ENCODE results near the gene POLR3H. TPM values are rescaled to one million over a fixed set of nuclear protein-coding genes. Genes with fewer than 3 reads are reported as not detected.
A peak's percentile ranks its signal among the peaks of the same experiment; 100 is the strongest.

Gene POLR3H
- total RNA-seq, 2 donors from 2014 or later = 19.5 to 58.2 TPM

DNA sequence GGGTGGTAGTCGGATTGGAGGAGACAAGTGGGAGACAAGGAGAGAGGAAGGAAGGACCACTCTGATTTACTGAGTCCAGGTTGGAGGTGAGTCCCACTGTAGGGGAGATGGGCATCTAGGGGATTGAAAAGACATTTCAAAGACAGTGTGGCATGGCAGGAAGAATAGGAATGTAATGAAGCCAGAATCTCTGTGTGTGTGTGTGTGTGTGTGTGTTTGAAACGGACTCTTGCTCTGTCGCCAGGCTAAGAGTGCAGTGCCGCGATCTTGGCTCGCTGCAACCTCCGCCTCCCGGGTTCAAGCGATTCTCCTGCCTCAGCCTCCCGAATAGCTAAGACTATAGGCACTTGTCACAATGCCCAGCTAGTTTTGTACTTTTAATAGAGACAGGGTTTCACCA, 12.3 kb upstream of the POLR3H start:
- no peak for ATAC-seq (replicated peaks)
- Mint-ChIP-seq H3K9me3 (no peaks in the 10 kb centered on the region), H3K4me3 (no peak overlapping the region)

DNA sequence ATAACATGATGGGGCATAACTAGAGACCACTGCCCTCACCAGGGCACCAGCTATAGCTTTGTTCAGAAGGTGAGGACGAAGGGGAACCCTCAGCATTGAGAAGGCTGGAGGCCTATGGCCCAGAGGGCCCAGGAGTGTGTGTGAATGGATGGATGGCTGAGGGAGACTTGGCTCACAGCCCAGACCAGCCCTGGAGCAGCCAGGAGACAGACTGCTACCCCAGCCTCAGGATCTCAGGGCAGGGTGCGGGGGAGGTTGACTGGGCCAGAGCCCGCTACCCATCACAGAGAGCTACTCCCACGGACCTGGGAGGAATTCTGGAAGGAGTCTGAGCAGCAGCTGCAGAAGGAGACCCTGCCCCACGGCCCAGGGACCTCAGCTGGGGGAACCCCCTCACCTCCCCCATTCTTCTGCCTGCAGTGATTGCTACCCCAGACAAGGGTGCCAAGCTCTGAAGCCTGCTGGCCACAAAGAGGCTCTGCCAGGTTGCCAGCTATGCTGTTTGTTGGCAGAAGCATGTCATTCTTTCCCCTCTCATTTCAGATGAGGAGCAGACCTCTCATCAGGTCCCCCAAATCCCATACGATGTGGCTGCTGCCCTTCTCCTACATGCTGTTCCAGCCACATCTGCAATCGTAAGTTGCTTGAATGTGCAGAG, 11.2 kb upstream of the POLR3H start:
- no peak overlapping the region for H3K27ac Mint-ChIP-seq
- no peak overlapping the region for H3K4me3 Mint-ChIP-seq
- no peaks in the 10 kb centered on the region for H3K36me3 Mint-ChIP-seq (ENCODE audit: low read depth)
- H3K9me3 Mint-ChIP-seq = no peaks in the 10 kb centered on the region
- no peaks in the 10 kb centered on the region for H3K4me1 Mint-ChIP-seq
- peaks cover 13% of the 10 kb centered on the region for H3K27me3 Mint-ChIP-seq
- ATAC-seq (replicated peaks) = no peak

More for the DNA sequence above, 12.3 kb upstream of the POLR3H start:
- H3K36me3 Mint-ChIP-seq (ENCODE audit: low read depth) = no peaks in the 10 kb centered on the region
- no peak overlapping the region for H3K27ac Mint-ChIP-seq
- peaks cover 21% of the 10 kb centered on the region for H3K27me3 Mint-ChIP-seq
- H3K4me1 Mint-ChIP-seq = no peaks in the 10 kb centered on the region

DNA sequence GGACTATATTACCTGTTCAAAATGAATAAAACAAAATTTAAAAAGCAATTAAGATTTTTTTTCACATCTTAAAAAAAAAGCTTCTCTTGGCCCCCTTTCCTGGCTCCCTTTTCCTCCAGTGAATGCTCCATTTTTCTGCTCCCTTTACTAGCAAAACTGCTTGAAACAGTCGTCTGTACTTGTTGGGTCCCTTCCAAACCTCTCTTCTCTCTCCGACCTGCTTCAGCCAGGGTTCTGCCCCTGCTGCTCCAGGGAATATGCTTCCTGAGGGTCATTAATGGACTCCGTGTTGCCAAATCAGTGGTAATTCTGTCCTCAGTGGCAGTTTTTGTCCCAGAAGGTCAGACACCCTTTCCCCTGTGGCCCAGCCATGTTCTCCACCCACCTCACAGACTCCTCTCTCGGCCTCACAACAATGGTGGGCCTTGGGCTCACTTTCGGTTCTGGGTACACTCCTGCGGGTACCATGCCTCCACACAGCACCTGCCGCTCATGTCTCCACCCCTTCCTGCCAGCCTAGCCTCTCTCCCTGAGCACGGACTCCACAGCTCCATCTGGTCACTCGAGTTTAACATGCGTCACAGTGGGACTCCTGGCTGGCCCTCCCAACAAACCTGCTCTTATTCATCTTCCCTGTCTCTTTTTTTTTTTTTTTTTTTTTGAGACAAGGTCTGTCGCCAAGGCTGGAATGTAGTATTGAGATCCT, 7.8 kb upstream of the POLR3H start:
- no peak overlapping the region for H3K27ac Mint-ChIP-seq

DNA sequence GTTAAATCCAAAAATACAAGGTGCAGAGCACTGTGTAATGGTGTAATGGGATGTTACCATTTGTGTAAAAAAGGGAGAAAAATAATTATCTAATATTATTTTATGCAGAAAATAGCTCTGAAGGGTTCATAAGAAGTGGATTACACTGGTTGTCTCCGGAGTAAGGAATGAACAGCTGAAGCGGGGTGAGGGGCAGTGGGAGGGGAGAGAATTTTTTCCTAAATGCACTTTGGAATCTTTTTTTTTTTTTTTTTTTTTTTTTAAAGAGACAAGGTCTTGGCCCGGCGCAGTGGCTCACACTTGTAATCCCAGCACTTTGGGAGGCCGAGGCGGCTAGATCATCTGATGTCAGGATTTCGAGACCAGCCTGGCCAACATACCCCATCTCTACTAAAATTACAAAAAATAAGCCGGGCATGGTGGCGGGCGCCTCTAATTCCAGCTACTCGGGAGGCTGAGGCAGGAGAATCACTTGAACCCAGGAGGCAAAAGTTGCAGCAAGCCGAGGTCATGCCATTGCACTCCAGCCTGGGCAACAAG, 6.8 kb upstream of the POLR3H start:
- Mint-ChIP-seq H3K4me1 (no peaks in the 10 kb centered on the region), H3K9me3 (no peaks in the 10 kb centered on the region), H3K36me3 (ENCODE audit: low read depth) (no peaks in the 10 kb centered on the region), H3K27me3 (no peaks in the 10 kb centered on the region), H3K4me3 (no peak overlapping the region), H3K27ac (no peak overlapping the region)
- ATAC-seq (replicated peaks) = no peak

More for the DNA sequence above, 7.8 kb upstream of the POLR3H start:
- H3K4me3 Mint-ChIP-seq = no peak overlapping the region
- H3K27me3 Mint-ChIP-seq = peaks cover 4% of the 10 kb centered on the region
- H3K4me1 Mint-ChIP-seq = no peaks in the 10 kb centered on the region
- ATAC-seq (replicated peaks) = no peak
- H3K36me3 Mint-ChIP-seq (ENCODE audit: low read depth) = no peaks in the 10 kb centered on the region
- H3K9me3 Mint-ChIP-seq = no peaks in the 10 kb centered on the region

DNA sequence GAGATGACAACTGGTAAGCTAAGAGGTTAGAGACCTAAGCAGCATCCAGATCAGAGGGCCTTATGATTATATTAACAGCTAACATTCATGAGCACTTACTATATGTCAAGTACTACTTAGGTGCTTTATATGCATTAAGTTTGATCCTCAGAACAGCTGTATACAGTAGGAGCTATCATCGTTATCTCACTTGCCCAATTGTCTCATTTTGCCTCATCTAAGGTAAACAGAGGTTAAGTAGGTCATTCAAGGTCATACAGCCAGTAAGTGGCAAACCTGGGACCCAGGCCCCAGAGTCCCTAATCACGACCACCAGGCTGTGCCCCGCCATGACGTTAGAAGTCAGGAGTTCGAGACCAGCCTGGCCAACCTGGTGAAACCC, 4.6 kb upstream of the POLR3H start:
- peaks cover 10% of the 10 kb centered on the region for H3K4me1 Mint-ChIP-seq
- H3K36me3 Mint-ChIP-seq (ENCODE audit: low read depth) = peaks cover 6% of the 10 kb centered on the region
- H3K9me3 Mint-ChIP-seq = no peaks in the 10 kb centered on the region
- H3K27me3 Mint-ChIP-seq = no peaks in the 10 kb centered on the region
- ATAC-seq (replicated peaks) = no peak
- no peak overlapping the region for H3K4me3 Mint-ChIP-seq
- H3K27ac Mint-ChIP-seq = no peak overlapping the region

DNA sequence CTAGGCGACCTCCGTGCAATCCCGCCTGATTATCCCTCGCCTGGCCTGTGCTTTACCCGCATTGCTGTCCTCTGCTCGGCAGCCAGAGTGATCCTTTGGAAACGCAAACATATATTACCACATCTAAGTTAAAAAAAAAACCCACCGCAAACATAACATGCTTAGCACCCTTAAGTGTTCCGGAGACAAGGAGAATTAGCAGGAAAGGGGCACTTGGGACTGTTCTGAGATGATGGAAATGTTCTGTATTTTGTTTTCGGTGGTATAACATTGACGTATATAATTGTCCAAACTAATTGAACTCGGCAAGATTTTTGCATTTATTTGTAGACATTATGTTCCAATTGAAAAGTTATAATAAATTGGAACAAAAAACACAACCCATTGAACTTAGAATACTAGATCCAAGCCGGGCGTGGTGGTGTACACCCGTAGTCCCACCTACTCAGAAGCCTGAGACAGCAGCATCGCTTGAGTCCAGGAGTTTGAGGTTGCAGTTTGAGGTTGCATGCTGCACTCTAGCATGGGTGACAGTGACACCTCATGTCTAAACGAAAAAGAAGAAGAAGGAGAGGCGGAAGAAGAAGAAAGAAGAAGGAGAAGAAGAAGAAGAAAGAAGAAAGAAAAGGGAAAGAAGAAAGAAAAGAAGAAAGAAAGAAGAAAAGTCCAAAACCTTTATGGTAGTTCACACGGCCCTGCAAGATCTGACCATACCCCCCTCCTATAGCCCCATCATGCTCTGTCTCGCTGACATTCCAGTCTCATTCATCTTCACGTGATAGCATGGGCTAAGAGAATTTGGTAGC, 604 bp upstream of the POLR3H start:
- H3K4me3 Mint-ChIP-seq = peak overlapping the region; percentile 98
- H3K4me1 Mint-ChIP-seq = peaks cover 29% of the 10 kb centered on the region
- H3K27me3 Mint-ChIP-seq = no peaks in the 10 kb centered on the region
- H3K9me3 Mint-ChIP-seq = no peaks in the 10 kb centered on the region
- ATAC-seq (replicated peaks) = peak; percentile 1
- H3K27ac Mint-ChIP-seq = peak overlapping the region; percentile 82
- H3K36me3 Mint-ChIP-seq (ENCODE audit: low read depth) = peaks cover 27% of the 10 kb centered on the region

DNA sequence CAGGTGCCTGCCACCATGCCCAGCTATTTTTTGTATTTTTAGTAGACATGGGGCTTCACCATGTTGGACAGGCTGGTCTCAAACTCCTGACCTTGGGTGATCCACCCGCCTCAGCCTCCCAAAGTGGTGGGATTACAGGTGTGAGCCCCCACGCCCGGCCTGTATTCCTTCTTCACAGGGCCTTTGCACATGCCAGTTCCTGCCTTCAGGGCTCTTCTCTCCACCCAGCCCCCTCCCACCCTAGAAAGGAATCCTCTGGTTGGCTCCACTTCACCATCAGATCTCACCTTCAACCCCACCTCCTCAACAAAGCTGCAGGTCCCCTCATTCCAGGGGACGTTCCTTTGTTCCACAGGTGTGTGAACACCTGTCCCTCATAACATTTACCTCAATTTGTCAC, 2.0 kb downstream of the POLR3H start:
- Mint-ChIP-seq H3K36me3 (ENCODE audit: low read depth) (peaks cover 50% of the 10 kb centered on the region), H3K9me3 (no peaks in the 10 kb centered on the region), H3K4me3 (peak overlapping the region; percentile 98), H3K27me3 (no peaks in the 10 kb centered on the region), H3K27ac (peak overlapping the region; percentile 82), H3K4me1 (peaks cover 29% of the 10 kb centered on the region)
- ATAC-seq (replicated peaks) = no peak

DNA sequence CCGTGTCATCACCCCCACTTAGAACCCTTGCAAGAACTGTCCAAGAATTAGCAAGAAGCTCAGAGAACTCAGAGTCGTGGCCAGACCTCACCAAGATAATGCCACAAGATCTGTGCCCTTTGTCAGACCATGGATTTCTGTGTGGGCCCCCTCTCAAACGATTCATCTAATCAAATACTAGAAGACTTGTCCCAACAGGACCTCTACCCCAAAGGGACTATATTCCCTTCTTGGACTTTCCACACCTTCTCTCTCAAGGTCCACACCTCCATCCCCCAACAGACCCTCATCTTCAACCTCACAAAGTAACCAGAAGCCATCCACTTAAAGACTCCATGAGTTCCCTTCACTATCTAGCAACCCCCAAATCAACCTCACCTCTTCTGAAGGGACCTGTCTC, 2.8 kb downstream of the POLR3H start:
- H3K27me3 Mint-ChIP-seq = no peaks in the 10 kb centered on the region
- H3K9me3 Mint-ChIP-seq = no peaks in the 10 kb centered on the region
- H3K4me3 Mint-ChIP-seq = peak overlapping the region; percentile 98
- H3K4me1 Mint-ChIP-seq = peaks cover 29% of the 10 kb centered on the region
- H3K27ac Mint-ChIP-seq = peak overlapping the region; percentile 82
- peaks cover 54% of the 10 kb centered on the region for H3K36me3 Mint-ChIP-seq (ENCODE audit: low read depth)
- ATAC-seq (replicated peaks) = no peak

DNA sequence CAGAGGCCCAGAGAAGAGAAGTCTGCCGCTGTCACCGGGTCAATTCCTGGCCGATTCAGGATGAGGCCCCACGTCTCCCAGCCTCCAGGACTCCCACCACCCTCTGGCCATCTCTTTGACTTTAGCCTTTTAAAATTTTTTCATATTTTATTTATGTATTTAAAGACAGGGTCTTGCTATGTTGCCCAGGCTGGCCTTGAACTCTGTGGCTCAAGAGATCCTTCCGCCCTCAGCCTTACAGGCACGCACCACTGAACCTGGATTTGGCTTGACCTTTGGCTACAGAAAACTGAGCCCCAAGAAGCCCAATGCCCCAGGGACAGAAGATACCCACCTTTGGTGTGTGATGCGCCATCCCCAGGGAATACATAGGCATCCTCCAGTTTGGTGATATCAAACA, 3.9 kb downstream of the POLR3H start:
- Mint-ChIP-seq H3K4me1 (peaks cover 29% of the 10 kb centered on the region), H3K4me3 (no peak overlapping the region), H3K9me3 (no peaks in the 10 kb centered on the region), H3K36me3 (ENCODE audit: low read depth) (peaks cover 56% of the 10 kb centered on the region), H3K27me3 (no peaks in the 10 kb centered on the region), H3K27ac (peak overlapping the region; percentile 82)
- ATAC-seq (replicated peaks) = no peak

DNA sequence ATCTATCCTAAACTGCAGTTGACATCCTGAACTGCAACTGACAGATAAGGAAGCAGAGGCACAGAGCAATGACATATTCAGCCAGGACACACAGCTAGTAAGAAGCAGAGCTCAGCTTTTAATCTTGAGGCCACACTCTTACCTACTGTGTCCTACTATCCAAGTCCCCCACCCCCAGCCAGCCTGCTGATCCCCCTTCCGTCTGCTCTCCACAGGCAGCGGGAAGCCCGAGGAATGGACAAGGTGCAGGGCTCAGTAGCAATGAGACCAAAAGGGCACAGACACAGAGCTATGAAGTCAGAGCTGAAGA, 4.3 kb downstream of the POLR3H start:
- no peaks in the 10 kb centered on the region for H3K27me3 Mint-ChIP-seq
- H3K4me1 Mint-ChIP-seq = peaks cover 25% of the 10 kb centered on the region
- ATAC-seq (replicated peaks) = no peak
- peak overlapping the region; percentile 82 for H3K27ac Mint-ChIP-seq
- H3K4me3 Mint-ChIP-seq = no peak overlapping the region
- peaks cover 60% of the 10 kb centered on the region for H3K36me3 Mint-ChIP-seq (ENCODE audit: low read depth)
- no peaks in the 10 kb centered on the region for H3K9me3 Mint-ChIP-seq

DNA sequence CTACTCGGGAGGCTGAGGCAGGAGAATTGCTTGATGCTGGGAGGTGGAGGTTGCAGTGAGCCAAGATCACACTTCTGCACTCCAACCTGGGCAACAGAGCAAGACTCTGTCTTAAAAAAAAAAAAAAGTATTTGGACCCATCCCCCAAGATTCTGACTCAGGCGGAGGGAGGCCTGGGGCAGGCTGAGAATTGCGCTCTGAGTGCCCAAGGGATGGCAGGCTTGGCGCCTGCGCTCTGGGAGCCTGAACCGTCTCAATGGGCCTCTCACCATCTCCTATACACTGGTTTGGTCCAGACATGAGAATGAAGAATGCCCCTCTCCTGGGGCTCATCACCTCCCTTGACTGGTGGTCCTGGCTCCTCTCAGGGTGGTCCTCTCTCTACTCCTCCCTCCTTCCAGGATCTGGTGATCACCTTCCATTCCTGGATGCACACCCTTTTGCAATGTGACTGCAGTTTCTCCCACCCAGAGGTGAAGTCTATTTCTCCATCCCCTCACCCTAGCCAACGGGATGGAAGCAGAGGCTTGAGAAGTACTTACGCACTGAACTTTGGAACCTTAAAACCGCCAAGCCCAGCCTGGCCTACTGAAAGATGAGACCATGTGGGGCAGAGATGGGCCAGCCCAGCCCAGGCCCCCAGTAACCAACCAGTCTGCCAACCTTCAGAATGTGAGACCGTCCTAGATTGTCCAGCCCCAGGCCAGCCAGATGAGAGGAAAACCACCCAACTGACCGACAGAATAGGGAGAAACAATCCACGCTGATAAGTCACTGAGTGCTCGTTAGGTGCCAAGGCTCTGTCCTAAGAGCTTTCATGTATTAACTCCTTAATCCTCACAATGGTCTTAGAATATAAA, 4.9 kb downstream of the POLR3H start:
- no peak for ATAC-seq (replicated peaks)
- no peak overlapping the region for H3K4me3 Mint-ChIP-seq
- no peaks in the 10 kb centered on the region for H3K27me3 Mint-ChIP-seq
- H3K27ac Mint-ChIP-seq = peak overlapping the region; percentile 82
- peaks cover 19% of the 10 kb centered on the region for H3K4me1 Mint-ChIP-seq
- no peaks in the 10 kb centered on the region for H3K9me3 Mint-ChIP-seq
- H3K36me3 Mint-ChIP-seq (ENCODE audit: low read depth) = peaks cover 61% of the 10 kb centered on the region

DNA sequence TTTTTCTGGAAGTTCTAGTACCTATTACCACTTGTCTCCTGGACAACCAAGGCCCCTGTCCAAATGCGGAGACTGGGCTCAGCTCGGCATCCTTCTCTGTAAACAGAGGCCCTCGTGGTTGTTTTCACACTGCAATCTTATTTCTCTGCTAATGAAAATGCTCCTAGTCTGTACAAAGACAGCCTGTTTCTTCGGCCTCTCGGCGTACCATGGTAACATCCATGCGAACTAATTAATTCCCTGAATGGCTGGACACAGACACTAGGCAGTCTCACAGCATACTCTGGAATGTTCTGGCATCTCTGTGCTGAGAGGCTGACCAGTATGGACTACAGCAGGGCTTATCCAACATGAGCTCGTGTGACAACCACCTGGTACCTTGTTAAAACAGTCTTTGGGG, 5.7 kb downstream of the POLR3H start:
- H3K27ac Mint-ChIP-seq = no peak overlapping the region
- ATAC-seq (replicated peaks) = no peak
- H3K27me3 Mint-ChIP-seq = no peaks in the 10 kb centered on the region
- no peak overlapping the region for H3K4me3 Mint-ChIP-seq
- peaks cover 18% of the 10 kb centered on the region for H3K4me1 Mint-ChIP-seq
- H3K9me3 Mint-ChIP-seq = no peaks in the 10 kb centered on the region
- H3K36me3 Mint-ChIP-seq (ENCODE audit: low read depth) = peaks cover 61% of the 10 kb centered on the region

DNA sequence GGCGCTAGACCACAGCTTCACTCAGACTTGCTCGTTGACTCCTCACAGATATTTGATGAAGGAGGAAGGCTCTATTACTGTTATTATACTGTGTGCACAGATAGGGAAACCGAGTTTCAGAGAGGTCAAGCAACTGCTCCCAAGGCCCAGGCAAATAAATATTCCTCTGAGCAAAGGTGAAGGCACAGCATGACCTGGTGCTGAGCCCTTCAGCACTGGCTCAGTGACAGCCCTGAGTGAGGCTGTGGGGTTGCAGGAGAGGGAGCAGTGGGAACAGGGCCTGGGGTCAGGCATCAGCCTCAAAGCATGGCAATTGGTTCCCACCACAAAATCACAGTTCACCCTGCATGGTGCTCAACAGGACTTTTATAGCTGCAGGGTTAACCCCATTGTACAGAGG, 7.1 kb downstream of the POLR3H start:
- Mint-ChIP-seq H3K27ac (no peak overlapping the region), H3K4me3 (no peak overlapping the region), H3K9me3 (no peaks in the 10 kb centered on the region), H3K36me3 (ENCODE audit: low read depth) (peaks cover 63% of the 10 kb centered on the region), H3K27me3 (no peaks in the 10 kb centered on the region), H3K4me1 (peaks cover 9% of the 10 kb centered on the region)
- ATAC-seq (replicated peaks) = no peak

DNA sequence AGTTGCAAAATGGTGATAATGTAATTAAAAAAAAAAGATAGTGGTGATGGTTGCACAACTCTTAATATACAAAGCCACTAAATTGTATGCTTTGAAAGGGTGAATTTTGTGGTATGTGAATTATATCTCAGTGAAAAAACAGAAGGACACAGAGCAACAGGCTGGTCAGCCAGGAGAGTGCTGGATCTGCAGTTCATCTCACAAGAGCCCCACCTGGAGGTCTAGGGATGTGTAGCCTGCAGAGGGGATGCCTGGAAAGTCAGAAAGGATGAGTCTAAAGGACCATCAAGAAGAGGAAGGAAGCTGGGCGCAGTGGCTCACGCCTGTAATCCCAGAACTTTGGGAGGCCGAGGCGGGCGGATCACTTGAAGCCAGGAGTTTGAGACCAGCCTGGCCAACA, 9.0 kb downstream of the POLR3H start:
- ATAC-seq (replicated peaks) = no peak
- Mint-ChIP-seq H3K36me3 (ENCODE audit: low read depth) (peaks cover 70% of the 10 kb centered on the region), H3K4me3 (no peak overlapping the region), H3K9me3 (no peaks in the 10 kb centered on the region), H3K4me1 (no peaks in the 10 kb centered on the region), H3K27me3 (no peaks in the 10 kb centered on the region), H3K27ac (no peak overlapping the region)
